A673 (cell line): Measurements from ENCODE around the gene TCIRG1. TPM values are rescaled to one million over a fixed set of nuclear protein-coding genes. Genes with fewer than 3 reads are reported as not detected.

Source experiments
- BruUV-seq: library from RNA; stranded (reverse); fragments of 400-500 nt; replicated peaks from 2 replicates; lab custom pipeline; 2021; lab: Mats Ljungman, UMichigan
- CTCF ChIA-PET: fragments of 300-600 bp; sonication (Branson Sonifier 250); formaldehyde crosslinking; loops from one replicate; lab custom pipeline; 2022; ENCODE audit warnings: antibody characterized with exemption; lab: Charles Lee
- POLR2A ChIA-PET: fragments of 300-600 bp; sonication (Branson Sonifier 250); formaldehyde crosslinking; loops from one replicate; lab custom pipeline; 2022; ENCODE audit warnings: antibody characterized with exemption; ENCODE audit not compliant: low non-redundant PET; lab: Charles Lee
- DNase-seq: peaks from one replicate; pipeline ENCODE4 v3.0.0-alpha.2; 2015; ENCODE audit warnings: low spot score
- H3K27ac ChIP-seq: fragments of 200-600 bp; sonication (generic); 2 replicates; pipeline ENCODE4 v1.5.1; 2016; ENCODE audit warnings: mixed run types, low read depth, mild to moderate bottlenecking, mixed read lengths, antibody characterized with exemption, low read length; ENCODE audit not compliant: poor library complexity, severe bottlenecking
- H3K27me3 ChIP-seq: fragments of 200-600 bp; sonication (generic); replicated peaks from 2 replicates; pipeline ENCODE4 v1.6.1; 2017; ENCODE audit warnings: mixed run types, low read depth, mild to moderate bottlenecking, mixed read lengths, antibody characterized with exemption, low read length; ENCODE audit not compliant: insufficient read depth, poor library complexity
- H3K36me3 ChIP-seq: fragments of 200-600 bp; sonication (generic); 2 replicates; pipeline ENCODE4 v1.6.1; 2016; ENCODE audit warnings: mixed run types, mild to moderate bottlenecking, mixed read lengths, antibody characterized with exemption, low read length; ENCODE audit not compliant: insufficient read depth, poor library complexity, severe bottlenecking
- H3K4me1 ChIP-seq: fragments of 200-600 bp; sonication (generic); 2 replicates; pipeline ENCODE4 v1.6.1; 2017; ENCODE audit warnings: mixed run types, mild to moderate bottlenecking, mixed read lengths, antibody characterized with exemption, low read length; ENCODE audit not compliant: insufficient read depth, poor library complexity, severe bottlenecking
- H3K4me3 ChIP-seq: fragments of 200-600 bp; sonication (generic); 2 replicates; pipeline ENCODE4 v1.5.1; 2016; ENCODE audit warnings: low read depth, mixed run types, mild to moderate bottlenecking, mixed read lengths, low read length; ENCODE audit not compliant: poor library complexity, severe bottlenecking
- H3K9me3 ChIP-seq: fragments of 200-600 bp; sonication (generic); 2 replicates; pipeline ENCODE4 v1.6.1; 2016; ENCODE audit warnings: mixed run types, low read depth, mild to moderate bottlenecking, mixed read lengths, antibody characterized with exemption, low read length; ENCODE audit not compliant: poor library complexity, severe bottlenecking
- CTCF ChIP-seq: fragments of 300-800, 200-600 bp; sonication (generic); conservative IDR thresholded peaks from 2 replicates; pipeline ENCODE4 v1.5.1; 2017; ENCODE audit warnings: low read depth, mild to moderate bottlenecking, antibody characterized with exemption, low read length, moderate library complexity, mixed read lengths
- EZH2 ChIP-seq: fragments of 200-600 bp; sonication (generic); IDR thresholded peaks from 2 replicates; pipeline ENCODE4 v1.6.1; 2017; ENCODE audit warnings: borderline replicate concordance, low read depth, mild to moderate bottlenecking, mixed read lengths, antibody characterized with exemption, low read length; ENCODE audit not compliant: poor library complexity, severe bottlenecking
- intact Hi-C: fragments of 100-400 bp; cut with micrococcal nuclease; formaldehyde crosslinking; loops from one replicate; pipeline ENCODE4 v1.10.0; 2022; ENCODE audit not compliant: unreplicated experiment
- total RNA-seq: library from RNA; stranded (reverse); gene quantifications from 2 replicates; pipeline ENCODE4 v1.2.3, GENCODE V29; 2021

Gene TCIRG1
- total RNA-seq, 1 experiment from 2014 or later = 15.0 TPM

- Histone ChIP-seq H3K4me3 (no peak overlapping the region), H3K36me3 (peaks cover 21% of the 10 kb centered on the region)
- CTCF ChIA-PET = no interaction called here
These were observed 3.5 kb upstream of the TCIRG1 start for GRCh38 chr11:68035266-68035876.

GRCh38 chr11:68036141-68036716 is 2.6 kb upstream of the TCIRG1 start:
- Histone ChIP-seq H3K4me3 (no peak overlapping the region), H3K36me3 (peaks cover 21% of the 10 kb centered on the region), H3K9me3 (no peaks in the 10 kb centered on the region), H3K27ac (no peak overlapping the region), H3K4me1 (peaks cover 34% of the 10 kb centered on the region), H3K27me3 (no peaks in the 10 kb centered on the region)
- no peak for DNase-seq
- CTCF ChIA-PET = interaction anchor here (0.5 kb wide), 1 partner anchor 575 kb away, joined by 10 read pairs; no protein-coding TSS in a partner anchor
- BruUV-seq = no TSS peak
- POLR2A ChIA-PET = no interaction called here
- TF ChIP-seq EZH2 (no peak), CTCF (no peak)
- intact Hi-C loops = loop anchor here (10.0 kb wide), 1 partner anchor 169 kb away; no protein-coding TSS in a partner anchor

More at GRCh38 chr11:68035266-68035876, 3.5 kb upstream of the TCIRG1 start:
- no TSS peak for BruUV-seq
- DNase-seq = no peak
- POLR2A ChIA-PET = interaction anchor here (0.6 kb wide), 1 partner anchor 17 kb away, joined by 3 read pairs; no protein-coding TSS in a partner anchor
- intact Hi-C loops = loop anchor here (10.0 kb wide), 1 partner anchor 169 kb away; no protein-coding TSS in a partner anchor
- Histone ChIP-seq H3K4me1 (peaks cover 30% of the 10 kb centered on the region), H3K9me3 (no peaks in the 10 kb centered on the region), H3K27me3 (no peaks in the 10 kb centered on the region), H3K27ac (no peak overlapping the region)
- TF ChIP-seq CTCF (no peak), EZH2 (no peak)

- CTCF ChIA-PET = no interaction called here
- no peak for TF ChIP-seq CTCF
- TF ChIP-seq EZH2 = no peak
These were observed 2.0 kb upstream of the TCIRG1 start for GRCh38 chr11:68036717-68037239.

More at GRCh38 chr11:68036717-68037239, 2.0 kb upstream of the TCIRG1 start:
- H3K4me1 ChIP-seq = peaks cover 30% of the 10 kb centered on the region
- no TSS peak for BruUV-seq
- H3K27ac ChIP-seq = no peak overlapping the region
- H3K9me3 ChIP-seq = no peaks in the 10 kb centered on the region
- no peak for DNase-seq
- no peaks in the 10 kb centered on the region for H3K27me3 ChIP-seq
- POLR2A ChIA-PET = no interaction called here
- peaks cover 21% of the 10 kb centered on the region for H3K36me3 ChIP-seq
- intact Hi-C loops = loop anchor here (10.0 kb wide), 1 partner anchor 168 kb away; no protein-coding TSS in a partner anchor
- no peak overlapping the region for H3K4me3 ChIP-seq
